K562 (cell line): ENCODE data around the gene PRR7. TPM values are rescaled to one million over a fixed set of nuclear protein-coding genes. Genes with fewer than 3 reads are reported as not detected.

Experiments used
- CHCHD3 ChIP-seq: fragments of 250-450 bp; sonication (Bioruptor Pico); IDR thresholded peaks from 2 replicates; pipeline ENCODE4 v2.1.2; 2022; ENCODE audit warnings: mild to moderate bottlenecking
- DEAF1 ChIP-seq: fragments of 450-650 bp; formaldehyde crosslinking; IDR thresholded peaks from 2 replicates; pipeline ENCODE4 v1.4.0; 2020; ENCODE audit warnings: mild to moderate bottlenecking, moderate library complexity
- ILF3 ChIP-seq: fragments of 450-650 bp; IDR thresholded peaks from 2 replicates; pipeline ENCODE4 v1.6.1; 2018; ENCODE audit warnings: antibody characterized with exemption, mild to moderate bottlenecking, moderate library complexity, borderline replicate concordance
- ILK ChIP-seq: fragments of 450-650 bp; IDR thresholded peaks from 2 replicates; pipeline ENCODE4 v1.6.1; 2016; ENCODE audit warnings: missing genetic modification characterization, low read depth, mild to moderate bottlenecking, missing compliant biosample characterization, moderate library complexity, borderline replicate concordance
- MBD2 ChIP-seq: sonication (generic); IDR thresholded peaks from 2 replicates; pipeline ENCODE4 v1.6.1; 2016; ENCODE audit warnings: low read depth, borderline replicate concordance
- MCM5 ChIP-seq: fragments of 450-650 bp; IDR thresholded peaks from 2 replicates; pipeline ENCODE4 v1.6.1; 2016; ENCODE audit warnings: low read depth
- POLR2AphosphoS2 ChIP-seq: IDR thresholded peaks from 2 replicates; pipeline ENCODE4 v1.6.1; 2012; ENCODE audit warnings: low read length, improper control_type of control experiment
- POLR2G ChIP-seq: fragments of 200-400 bp; formaldehyde crosslinking; IDR thresholded peaks from 2 replicates; pipeline ENCODE4 v1.6.1; 2017; ENCODE audit warnings: low read depth, mild to moderate bottlenecking, antibody characterized with exemption, low read length, moderate library complexity
- RERE ChIP-seq: sonication (generic); formaldehyde crosslinking; IDR thresholded peaks from 2 replicates; pipeline ENCODE4 v1.8.0; 2023; ENCODE audit warnings: missing genetic modification reagents, mild to moderate bottlenecking, borderline replicate concordance
- TOE1 ChIP-seq, 2 experiments: fragments of 450-650 bp in 1 of 2; sonication (generic) in 1 of 2; formaldehyde crosslinking in 1 of 2; IDR thresholded peaks; 2 replicates each; pipeline versions ENCODE4 v1.7.1 to v1.8.0; 2016 to 2022; ENCODE audit warnings: borderline replicate concordance in 2 of 2, mild to moderate bottlenecking in 2 of 2, antibody characterized with exemption in 1 of 2, inconsistent platforms in 1 of 2, low read depth in 1 of 2, missing genetic modification reagents in 1 of 2, moderate library complexity in 1 of 2
- ZFP91 ChIP-seq: sonication (generic); formaldehyde crosslinking; IDR thresholded peaks from 2 replicates; pipeline ENCODE4 v1.8.0; 2022; ENCODE audit warnings: mild to moderate bottlenecking, missing genetic modification reagents
- ZNF57 ChIP-seq: fragments of 450-650 bp; formaldehyde crosslinking; IDR thresholded peaks from 2 replicates; pipeline ENCODE4 v1.4.0; 2020; ENCODE audit warnings: mild to moderate bottlenecking, moderate library complexity
- ZNF584 ChIP-seq: fragments of 200-800 bp; sonication (Bioruptor generic); IDR thresholded peaks from 2 replicates; pipeline ENCODE4 v1.6.1; 2016; ENCODE audit warnings: low read depth, mild to moderate bottlenecking, missing genetic modification characterization, missing compliant biosample characterization
- polyA plus RNA-seq, 8 experiments: library from polyadenylated mRNA; depleted of rRNA in 4 of 8; stranded (reverse) in 5 of 8; unstranded in 3 of 8; fragments of >200 nt; fragmentation: Nextera tagmentation in 2 of 8; fragmentation: Illumina TruSeq in 1 of 8; extraction: Ambion mirVana in 2 of 8; extraction: Trizol in 1 of 8; gene quantifications; 2 replicates each; pipeline versions ENCODE4 v1.2.1 to v1.2.3, GENCODE V29; 2011 to 2014; ENCODE audit warnings: inconsistent platforms in 1 of 8, missing spikeins in 1 of 8
- total RNA-seq, 7 experiments: library from RNA; depleted of rRNA in 6 of 7; stranded (reverse); fragments of >200 nt in 6 of 7; fragmentation: Illumina TruSeq in 2 of 7; extraction: Trizol in 2 of 7; gene quantifications; 2 replicates each; pipeline versions ENCODE4 v1.2.1 to v1.2.3, GENCODE V29; 2011 to 2021; ENCODE audit warnings: low replicate concordance in 1 of 7

The PRR7 gene
- total and polyA plus RNA-seq, 9 of the 15 experiments (the other 6 are each of a cell fraction or from before 2014, with no cell fraction given): 0.80 to 11.3 (median 10.4) TPM; not detected in 4

GRCh38 chr5:177431317-177432142 lies 15.1 kb upstream of the PRR7 start (continued):
- TF ChIP-seq RERE (0 out of 2 replicates have a peak, but pooled peaks have one; percentile 26), ZNF57 (CRISPR knock-in tag) (no peak), ILF3 (no peak), POLR2G (peak; percentile 63), ILK (tag) (no peak), MBD2 (no peak), POLR2AphosphoS2 (no peak), ZNF584 (no peak), CHCHD3 (CRISPR knock-in tag) (no peak), ZFP91 (CRISPR knock-in tag) (no peak), MCM5 (no peak), DEAF1 (CRISPR knock-in tag) (no peak), TOE1 (IDR thresholded peaks at IDR 0.05; ENCODE audit: borderline replicate concordance) (no peak), TOE1 (CRISPR knock-in tag; IDR thresholded peaks at IDR 0.05; ENCODE audit: borderline replicate concordance, low read depth) (no peak)
